AG04449 (cell line): Measurements from ENCODE around the gene TOMT.

Experiments
- CTCF ChIA-PET: fragments of 350-600 bp; formaldehyde crosslinking; extraction: SDS; loops from one replicate; lab custom pipeline; 2021; ENCODE audit warnings: antibody characterized with exemption; lab: Yijun Ruan, JAX
- POLR2A ChIA-PET: fragments of 400-600, 350-600 bp; formaldehyde crosslinking; extraction: SDS; loops from one replicate; lab custom pipeline; 2020; ENCODE audit warnings: antibody characterized with exemption, inconsistent platforms; lab: Yijun Ruan, JAX
- DNase-seq: peaks from one replicate; pipeline ENCODE4 v3.0.0-alpha.2; 2010; ENCODE audit warnings: low read depth, low spot score
- H3K4me3 ChIP-seq: 2 replicates; pipeline ENCODE4 v1.5.1; 2011; ENCODE audit warnings: low read depth, mild to moderate bottlenecking, control low read depth, low read length
- CTCF ChIP-seq: IDR thresholded peaks from one replicate; pipeline ENCODE4 v1.5.1; 2011; ENCODE audit warnings: mild to moderate bottlenecking, moderate library complexity, low read length, control low read depth, inconsistent platforms; ENCODE audit not compliant: insufficient read depth; ENCODE audit errors: missing control alignments

The TOMT gene

DNA sequence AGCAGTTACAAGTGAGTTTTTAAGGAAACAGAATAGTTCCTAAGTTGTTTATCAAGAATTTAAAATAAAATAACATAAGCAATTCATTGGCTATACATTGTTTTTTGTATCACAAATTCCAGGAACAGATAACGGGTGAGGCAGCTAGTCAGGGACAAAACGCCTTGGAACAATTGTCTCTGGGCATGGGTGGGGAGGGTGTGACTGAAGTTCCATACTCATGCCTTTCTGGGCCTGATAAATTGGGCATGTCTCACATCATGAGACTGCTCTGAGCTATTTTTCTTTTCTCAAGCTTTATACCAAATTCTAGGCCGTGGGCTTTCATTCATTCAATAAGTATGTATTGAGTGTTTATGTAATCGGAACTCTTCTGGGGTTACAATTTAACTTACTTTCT, 51.4 kb downstream of the TOMT start:
- POLR2A ChIA-PET, result interaction anchor here (0.6 kb wide), 1 partner anchor 10 kb away, joined by 4 read pairs; no protein-coding TSS in a partner anchor
- CTCF ChIA-PET, result interaction anchor here (1.6 to 4.2 kb wide), 4 partner anchors 10 to 133 kb away, joined by 5 to 23 read pairs (median 11); no protein-coding TSS in a partner anchor
- H3K4me3 ChIP-seq, result no peak overlapping the region

More for the DNA sequence above, 51.4 kb downstream of the TOMT start:
- TF ChIP-seq CTCF, result no peak
- no peak for DNase-seq
